Stimulated activated CD4-positive, alpha-beta T cell treated with anti-CD3 and anti-CD28 coated beads, Interleukin-12 subunit alpha, Interleukin-12 subunit beta, amount 100 ng/mL, for 48 hours (primary cell): ENCODE data around the gene TRPV6.

Source experiments
- DNase-seq, 3 donors: peaks; one replicate each; pipeline ENCODE4 v3.0.0-alpha.2; 2020; ENCODE audit warnings: low read depth in 2 of 3, low spot score in 1 of 3

TRPV6 gene

DNA sequence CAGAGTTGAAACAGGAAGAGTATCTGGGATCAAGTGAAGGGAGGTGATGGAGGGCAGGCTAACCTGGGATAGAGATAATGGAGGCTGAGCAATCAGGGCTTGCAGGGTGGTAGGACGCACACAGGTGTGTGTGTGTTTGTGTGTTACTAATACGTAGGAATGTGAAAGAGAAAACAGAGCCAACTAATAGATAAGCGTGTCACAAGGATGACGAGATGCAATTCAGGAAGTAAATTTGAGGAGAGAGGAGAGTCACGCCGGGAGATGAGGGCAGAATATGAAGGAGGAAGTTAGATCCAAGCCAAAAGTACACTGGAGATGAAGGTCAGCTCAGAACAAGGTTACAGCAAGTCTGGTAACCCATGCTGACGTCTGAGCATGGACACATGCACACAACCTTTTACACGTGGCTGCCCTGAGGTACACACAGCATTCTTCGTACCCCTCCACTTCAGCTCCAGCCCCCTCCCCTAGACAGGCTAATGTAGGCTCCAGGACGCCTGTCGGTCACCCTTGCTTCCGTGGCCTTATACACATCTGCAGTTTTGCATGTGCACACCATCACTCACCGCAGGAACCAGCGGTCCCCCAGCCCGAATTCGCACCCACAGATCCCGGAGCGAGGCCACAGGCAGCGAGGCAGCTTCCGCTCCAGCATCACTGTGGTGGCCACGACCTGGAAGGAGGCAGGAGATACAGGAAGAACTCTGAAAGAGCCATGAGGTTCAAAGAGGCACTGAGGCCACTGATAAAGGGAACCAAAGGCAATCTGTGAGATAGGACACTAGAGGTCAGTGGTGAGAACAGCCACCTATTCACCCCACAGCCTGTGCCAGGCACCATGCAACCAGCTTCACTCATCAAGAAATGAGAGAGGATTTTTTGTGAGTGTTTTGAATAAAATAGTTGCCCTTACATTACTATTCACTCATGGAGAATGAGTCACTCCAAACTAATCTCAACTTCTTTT, 23.7 kb upstream of the TRPV6 start:
- no peak for DNase-seq

DNA sequence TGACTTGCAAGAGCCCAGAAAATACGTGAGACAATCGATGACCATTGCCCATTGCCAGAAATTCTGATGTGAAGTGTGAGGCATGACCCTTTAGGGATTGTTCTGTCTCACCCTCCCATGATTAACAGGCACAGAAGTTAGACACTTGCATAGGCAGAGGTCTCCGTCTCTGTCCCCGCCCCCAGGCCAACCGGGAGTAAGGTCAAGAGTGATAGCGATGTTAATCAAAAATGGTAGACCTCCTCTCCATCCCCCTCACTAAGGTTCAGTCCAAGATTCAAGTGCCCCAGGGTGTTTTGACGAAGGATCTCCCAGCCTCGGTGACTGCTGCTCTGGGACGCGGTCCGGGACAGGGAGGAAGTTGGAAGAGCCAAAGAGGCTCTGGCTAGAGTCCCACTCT, 22.7 kb upstream of the TRPV6 start:
- DNase-seq: no peak

DNA sequence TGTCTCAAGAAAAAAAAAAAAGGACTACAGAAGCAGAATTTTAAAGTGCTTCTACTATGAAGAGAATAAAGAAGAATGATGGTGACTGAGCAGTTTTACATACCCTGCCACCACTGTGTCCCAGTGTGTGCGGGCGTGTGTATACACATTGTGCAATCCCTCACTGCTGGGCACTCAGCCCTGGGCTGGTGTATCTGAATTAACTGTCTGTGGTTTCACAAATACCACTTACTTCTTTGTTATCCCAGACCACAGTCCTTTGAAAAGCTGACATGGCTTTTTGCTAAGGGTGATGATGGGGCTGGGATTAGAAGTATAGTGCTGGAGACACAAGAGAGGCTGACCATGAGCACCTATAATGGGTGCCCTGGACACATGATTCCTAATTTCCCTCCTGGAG, 21.1 kb upstream of the TRPV6 start:
- DNase-seq: no peak

DNA sequence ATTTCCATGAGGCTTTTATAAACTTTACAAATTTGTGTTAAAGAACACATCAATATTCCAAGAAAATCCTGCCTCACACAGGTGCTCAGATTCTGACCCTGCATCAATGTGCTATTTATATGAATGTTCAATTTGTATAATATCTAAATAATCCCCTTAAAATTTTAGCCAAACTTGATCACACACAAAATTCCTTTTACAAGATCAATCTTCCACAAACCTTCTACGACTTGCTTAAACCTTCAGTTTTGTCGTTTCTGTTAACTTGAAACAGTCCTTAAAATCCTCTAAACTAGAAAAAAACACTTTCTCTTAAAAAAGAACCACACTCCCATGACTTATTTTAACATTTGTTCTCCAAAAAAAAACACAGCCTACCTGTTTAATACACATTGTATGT, 20.2 kb upstream of the TRPV6 start:
- DNase-seq: no peak

DNA sequence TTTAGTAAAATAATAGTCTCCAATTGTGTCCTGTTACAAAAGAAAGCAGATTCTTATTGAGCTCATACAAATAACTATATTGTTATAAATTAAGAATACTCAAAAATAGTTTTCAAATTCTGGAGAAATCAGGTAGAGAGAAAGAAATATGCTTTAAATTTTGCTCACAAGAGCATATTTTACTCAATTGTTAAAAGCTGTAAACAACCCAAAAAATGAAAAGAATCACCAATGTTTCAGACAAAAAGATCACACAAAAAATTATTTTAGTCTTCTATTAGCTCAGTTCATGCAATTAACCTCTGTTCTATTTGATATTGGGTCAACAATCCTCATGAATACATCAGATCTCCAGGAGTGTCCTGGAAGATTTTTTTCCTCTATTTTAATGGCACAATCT, 18.6 kb upstream of the TRPV6 start:
- no peak for DNase-seq

DNA sequence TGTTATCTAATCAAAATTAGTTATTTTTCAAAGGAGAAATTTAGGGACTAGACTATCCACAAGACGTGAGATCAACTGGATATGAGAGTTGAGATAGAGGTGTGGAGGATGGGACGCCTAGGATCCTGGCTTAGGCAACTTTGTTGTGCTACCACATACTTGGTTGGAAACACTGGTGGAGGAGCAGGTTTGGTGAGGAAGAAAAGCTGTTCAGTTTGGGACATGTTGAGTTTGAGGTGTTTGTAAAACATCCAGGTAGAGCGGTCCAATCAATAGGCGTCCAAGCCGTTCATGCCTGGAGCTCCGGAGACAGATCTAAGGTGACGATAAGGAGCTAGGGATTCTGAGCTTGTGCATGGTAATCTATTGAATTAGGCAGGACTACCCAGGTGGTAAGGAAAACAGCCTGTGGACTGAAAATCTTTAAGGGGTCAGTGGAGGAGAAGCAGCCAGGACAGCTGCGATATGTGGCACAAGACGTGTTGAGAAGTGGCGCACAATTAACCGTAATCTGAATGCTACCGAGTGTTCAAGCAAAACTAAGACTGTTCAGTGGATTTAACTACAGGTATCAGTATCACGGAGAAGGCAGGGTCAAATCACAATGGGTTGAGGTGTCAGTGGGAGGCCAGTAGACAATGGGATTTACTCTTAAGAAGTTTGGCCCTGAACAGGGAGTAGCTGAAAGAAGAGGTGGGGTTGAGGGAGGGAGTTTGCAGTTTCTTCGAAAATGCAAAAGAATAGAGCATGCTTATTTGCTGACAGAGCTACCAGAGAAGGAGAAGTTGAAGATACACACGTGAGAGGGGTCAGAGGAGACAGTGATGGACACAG, 16.1 kb upstream of the TRPV6 start:
- no peak for DNase-seq

DNA sequence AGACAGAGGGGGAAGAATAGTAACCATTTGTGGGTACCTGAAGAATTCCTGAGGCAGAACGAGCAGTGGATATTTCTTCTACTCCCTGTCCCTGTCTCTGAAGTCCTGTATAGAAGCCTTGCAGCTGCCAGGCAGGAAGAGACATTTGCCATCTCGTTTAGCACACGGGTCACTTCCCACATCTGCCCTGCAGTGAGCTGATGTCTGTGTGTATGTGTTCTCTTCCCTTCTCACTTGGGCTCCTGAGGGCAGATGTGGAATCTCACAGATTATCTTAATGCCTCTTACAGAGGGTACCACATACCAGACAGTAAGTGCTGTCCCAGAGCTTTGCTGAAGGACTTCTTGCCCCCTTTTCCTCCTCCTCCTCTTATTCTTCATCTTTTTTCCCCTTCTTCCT, 14.1 kb upstream of the TRPV6 start:
- DNase-seq: no peak

DNA sequence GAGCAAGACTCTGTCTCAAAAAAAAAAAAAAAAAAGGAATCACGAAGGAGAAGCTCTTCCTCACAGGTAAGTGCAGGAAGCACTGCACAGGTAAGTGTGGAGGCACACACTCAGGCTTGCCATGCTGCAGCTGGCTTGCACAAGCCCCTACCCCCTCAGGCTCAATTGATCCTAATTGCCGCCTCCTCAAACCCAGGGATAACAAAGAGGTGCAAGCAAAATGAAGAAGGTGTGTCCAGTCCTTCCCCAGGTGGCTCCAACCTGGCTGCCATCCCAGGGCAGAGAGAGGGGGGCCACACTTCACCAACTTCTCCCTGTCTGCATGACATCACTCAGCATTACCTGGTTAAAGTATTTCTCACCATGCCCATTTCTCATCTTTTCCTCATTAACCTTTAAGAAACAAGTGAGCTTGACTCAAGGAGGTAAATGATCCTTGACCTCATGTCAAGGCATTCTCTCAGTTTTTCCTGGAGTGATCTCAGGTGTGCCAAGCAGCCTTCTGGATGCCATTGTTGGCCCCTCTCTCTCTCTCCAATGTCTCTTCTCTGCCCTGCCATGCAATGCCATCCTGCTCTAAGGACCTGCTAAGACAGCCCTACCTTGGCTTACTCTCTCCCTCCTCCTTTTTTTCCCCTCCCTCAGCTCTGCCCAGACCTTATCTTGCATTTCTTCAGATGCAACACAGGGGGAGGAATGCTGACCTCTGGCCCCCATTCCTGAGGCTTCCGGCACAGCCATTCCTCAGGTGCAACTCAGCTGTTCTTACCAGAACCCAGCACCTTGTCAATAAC, 13.0 kb upstream of the TRPV6 start:
- DNase-seq: no peak

DNA sequence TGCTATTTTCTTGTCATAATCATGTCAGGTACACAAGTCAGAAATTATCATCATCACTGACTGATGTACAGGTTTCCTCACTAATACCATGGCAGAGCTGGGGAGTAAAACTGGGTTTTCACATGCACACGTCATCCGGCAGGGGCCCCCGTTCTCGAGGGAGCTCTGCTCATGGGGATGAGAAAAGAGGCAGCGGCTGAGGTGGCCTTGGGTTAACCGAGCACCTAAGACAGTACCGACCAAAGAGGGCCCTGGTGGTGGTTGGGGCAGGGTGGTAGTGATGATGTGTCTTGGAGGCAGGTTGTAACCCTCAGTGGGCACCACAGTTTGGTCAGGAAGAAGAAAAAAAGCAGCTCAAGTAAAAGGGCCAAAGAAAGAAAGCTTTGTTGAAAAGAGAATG, 12.1 kb upstream of the TRPV6 start:
- DNase-seq: no peak

DNA sequence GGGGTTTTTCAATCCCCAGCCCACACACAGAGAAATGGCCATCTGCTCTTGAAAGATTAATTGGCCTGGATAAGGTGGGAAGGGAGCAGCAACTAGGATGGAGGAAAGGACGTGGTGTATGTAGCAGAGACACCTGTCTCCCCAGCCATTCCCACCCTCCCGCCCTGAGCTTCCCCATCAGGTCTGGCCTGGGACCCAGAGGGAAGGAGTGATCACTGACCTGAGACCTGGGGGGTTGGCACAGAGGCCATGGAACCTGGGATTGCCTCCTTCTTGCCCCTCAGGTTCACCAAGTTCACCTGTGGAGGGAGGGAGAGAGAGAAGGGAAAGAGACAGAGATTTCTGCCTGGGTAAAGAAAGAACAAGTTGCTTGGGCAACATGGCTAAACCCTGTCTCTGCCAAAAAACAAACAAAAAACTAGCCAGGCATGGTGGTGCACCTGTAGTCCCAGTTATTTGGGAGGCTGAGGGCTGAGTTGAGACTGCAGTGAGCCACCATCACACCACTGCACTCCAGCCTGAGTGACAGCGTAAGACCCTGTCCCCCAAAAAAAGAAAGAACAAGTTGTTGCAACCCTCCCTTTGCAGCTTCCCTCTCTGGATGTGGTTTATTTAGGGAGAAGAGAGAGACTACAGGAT, 11.3 kb upstream of the TRPV6 start:
- DNase-seq: no peak

DNA sequence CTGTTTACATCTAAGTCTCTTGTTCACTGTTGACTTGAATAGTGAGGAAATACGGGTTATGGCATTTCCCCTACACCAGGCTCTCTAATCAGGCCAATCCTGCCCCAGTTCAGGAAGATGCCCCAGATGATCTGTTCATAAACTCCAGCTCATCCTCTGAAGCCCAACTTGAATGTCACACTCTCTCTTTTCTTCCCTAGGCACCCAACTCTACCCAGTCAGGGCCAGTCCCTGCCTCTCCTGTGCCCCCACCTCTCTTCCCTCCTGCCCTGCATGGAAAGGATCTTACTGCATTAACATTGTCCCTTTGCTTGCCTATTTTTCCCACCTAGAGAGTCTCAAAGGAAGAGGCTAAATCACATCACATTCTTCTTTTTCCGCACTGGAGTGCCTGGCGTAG, 10.6 kb upstream of the TRPV6 start:
- no peak for DNase-seq

DNA sequence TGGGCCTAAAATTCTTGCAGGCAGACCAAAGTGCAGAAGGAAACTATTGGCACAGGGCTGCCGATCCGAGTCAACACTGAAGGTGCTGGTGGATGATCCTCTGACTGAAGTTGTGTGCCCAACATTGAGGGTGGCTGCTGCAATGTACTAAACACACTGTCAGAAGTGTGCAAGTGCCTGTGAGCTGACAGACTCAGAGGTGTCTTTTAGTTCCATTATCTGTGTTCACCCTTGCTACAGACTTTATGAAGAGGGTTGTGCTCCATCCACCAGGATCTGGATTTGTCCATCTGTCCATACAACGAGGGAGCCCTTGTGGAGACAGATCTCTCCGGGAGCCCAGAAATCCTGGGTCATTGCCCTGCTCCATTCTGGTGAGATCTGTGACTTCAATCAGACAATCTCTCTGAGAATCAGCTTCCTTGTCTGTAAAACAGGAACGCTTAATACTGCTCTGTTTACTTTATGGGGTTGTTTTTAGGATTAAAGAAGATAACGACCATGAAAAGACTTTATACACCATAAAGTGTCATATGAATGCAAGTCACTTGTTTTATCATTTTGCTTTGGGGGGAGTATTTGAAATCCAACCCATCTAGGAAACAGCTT, 9.5 kb upstream of the TRPV6 start:
- no peak for DNase-seq

DNA sequence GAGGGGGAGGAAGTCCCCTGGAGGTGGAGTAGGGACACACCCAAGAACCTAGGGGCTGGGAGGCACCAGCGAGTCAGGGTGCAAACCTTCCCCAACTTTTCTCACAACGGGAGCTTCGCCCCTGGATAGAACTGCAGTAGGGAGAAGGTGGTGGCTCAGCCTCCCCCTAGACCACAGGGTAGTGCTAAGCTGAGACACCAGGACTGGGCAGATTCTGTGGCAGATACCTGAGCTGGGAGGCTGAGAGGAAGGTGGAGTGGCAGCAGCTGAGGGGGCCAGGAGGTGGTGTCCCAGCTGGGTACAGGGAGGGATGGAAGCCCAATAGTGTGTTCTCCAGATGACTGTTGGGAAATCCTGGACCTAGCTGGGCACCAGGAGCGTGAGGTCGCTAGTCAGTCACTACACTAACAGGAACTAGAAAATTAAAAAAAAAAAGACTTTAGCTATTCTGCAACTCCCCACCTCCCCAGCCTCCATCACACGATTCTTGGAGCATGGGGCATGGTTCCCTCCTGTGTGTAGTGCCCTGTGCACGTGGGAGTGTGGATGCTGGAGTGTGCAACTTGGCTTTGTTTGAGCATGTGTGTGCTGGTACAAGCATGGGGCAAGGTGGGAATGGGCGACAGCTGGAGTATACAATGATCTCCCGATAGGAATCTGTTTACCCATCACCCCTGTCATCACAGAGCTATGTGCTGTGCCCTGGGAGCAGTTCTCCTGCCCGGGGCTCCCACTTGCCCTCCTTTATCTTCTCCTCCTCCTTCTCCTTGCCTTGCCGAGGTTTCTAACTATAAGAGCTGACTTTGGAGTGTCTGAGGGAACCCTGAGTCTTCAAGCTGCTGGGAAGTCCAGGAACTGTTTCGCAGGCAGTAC, 8.8 kb upstream of the TRPV6 start:
- no peak for DNase-seq

DNA sequence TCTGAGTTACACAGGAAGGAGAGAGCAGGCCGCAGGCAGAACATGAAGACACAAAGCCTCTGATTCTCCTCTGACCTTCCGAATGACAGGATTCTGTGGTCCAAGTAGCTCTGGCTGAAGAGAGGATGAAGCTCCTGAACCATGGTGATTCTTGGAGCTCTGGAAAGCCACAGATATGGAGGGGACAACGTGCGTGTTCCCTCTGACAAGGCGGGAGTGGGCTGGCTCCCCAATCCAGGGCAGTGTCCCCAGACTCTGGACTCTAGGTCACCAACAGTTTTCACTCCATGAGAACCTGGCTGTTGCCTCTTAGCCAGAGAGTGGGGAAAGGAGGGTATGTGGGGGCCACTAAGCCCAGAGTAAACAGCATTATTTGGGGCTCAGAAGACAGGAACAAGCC, 7.4 kb upstream of the TRPV6 start:
- DNase-seq: no peak

DNA sequence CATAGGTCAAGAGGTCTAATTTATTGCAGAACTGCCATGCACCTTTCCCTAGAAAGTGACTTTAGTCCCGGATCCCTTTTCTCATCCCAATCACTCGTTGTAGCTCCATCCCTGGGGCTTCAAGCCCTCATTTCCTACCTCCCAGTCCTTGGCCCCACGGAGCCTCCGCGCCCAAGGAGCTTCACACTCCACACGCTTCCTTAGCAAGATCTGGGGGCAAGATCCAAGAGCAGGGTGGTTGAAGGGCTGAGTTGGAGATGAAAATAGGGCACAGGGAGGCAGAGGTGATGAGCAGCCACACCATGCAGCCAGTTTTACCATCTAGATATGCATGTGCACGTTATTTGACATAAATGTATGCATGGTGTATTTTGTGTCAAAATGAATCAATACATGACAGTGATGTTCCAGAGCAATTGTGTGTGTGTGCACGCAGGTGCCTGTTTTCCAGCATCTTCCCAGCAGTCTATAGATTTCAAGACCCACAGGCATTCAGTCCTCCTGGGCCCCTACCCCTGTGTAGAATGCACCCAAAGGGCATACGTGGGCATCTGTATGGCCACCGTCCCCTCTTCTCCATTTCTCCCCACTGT, 6.0 kb upstream of the TRPV6 start:
- DNase-seq: no peak

DNA sequence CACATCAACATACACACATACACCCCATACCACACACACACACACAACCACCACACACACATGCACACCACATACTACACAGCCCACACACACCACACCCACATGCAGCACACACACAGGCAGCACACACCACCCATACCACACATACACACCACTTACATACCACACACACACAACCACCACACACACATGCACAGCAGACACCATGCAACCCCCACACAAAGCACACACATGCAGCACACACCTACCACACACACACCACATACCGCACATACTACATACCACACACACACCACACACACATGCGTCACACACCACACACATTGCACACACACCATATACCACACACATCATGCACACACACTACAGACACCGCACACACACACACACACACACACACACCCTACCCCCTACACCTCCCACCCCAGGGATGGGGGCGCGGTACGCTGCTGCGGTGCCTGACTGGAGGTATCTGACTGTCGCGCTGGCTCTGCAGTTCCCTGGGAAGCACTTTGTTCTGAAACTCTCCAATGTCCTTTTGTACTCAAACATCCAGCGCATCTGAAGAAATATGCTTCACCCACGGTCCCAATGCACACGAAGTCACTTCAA, 5.4 kb upstream of the TRPV6 start:
- no peak for DNase-seq

DNA sequence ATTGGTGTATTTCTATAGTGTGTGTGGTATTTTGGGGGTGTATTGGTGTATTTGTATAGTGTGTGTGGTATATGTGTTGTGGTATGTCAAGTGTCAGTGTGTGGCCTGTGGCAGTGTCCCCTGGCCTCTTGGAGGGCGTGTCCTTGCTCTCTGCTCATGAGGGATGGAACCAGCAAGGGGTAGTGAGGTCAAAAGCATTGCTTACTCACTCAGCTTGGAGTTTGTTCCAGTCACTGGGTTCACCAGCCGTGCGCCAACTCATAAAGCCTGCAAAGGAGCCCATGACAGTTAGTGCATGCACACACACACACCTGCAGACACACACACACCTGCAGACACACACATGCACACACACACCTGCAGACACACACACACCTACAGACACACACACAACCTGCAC, 4.3 kb upstream of the TRPV6 start:
- no peak for DNase-seq

DNA sequence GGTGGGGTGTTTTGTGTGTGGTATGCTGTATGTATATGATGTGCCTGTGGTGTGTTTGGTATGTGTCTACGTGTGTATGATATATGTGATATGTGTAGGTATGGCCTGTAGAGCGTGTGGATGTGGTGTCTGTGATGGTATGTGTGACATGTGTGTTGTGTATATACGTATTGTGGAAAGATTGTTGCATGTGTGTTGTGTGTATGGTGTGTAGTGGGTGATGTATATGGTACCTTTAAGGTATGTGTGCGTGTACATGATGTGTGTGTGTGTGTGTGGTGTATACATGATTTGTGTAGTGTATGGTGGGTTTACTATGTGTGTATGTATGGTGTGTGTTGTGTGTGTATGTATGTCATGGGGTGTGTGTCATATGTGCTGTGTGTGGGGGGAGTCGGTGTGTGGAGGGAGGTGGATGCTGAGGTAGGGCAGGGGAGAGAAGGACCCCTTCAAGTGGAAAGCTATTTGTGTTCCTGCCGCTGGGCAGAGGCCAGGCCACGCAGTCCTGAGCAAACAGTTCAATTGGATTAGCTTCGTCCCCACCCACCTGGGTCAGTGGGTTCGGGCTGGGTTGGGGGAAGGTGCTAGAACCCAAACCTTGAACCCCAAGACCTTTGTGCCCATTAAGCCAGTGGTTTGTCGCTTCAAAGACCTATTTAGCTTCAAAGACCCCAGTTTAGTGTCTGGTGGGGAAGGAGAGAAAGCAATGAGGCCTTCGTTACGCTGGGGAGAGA, 1.9 kb upstream of the TRPV6 start:
- DNase-seq: no peak
